Neutrophil (primary cell): ENCODE results near the gene JPH2.

Source experiments
- H3K27ac ChIP-seq: fragments of 200-600 bp; sonication (generic); 2 replicates; pipeline ENCODE4 v1.5.1; 2016; ENCODE audit warnings: mild to moderate bottlenecking, moderate library complexity
- H3K27me3 ChIP-seq: fragments of 200-600 bp; sonication (generic); 2 replicates; pipeline ENCODE4 v1.6.0; 2016; ENCODE audit warnings: mild to moderate bottlenecking
- H3K36me3 ChIP-seq: fragments of 200-600 bp; sonication (generic); 2 replicates; pipeline ENCODE4 v1.5.1; 2017
- H3K4me1 ChIP-seq, 2 experiments: fragments of 200-600 bp in 1 of 2; sonication (generic) in 1 of 2; 1 replicate in 1 of 2; 2 replicates in 1 of 2; pipeline versions ENCODE4 v1.5.1 to v1.6.1; 2013 to 2016; ENCODE audit warnings: low read depth in 1 of 2, low read length in 1 of 2, mild to moderate bottlenecking in 1 of 2, moderate library complexity in 1 of 2; ENCODE audit not compliant: control insufficient read depth in 1 of 2, insufficient read depth in 1 of 2
- H3K4me3 ChIP-seq, 2 experiments: fragments of 200-600 bp in 1 of 2; sonication (generic) in 1 of 2; 1 replicate in 1 of 2; 2 replicates in 1 of 2; pipeline ENCODE4 v1.5.1; 2013 to 2016; ENCODE audit warnings: low read depth in 1 of 2, low read length in 1 of 2, mild to moderate bottlenecking in 1 of 2, moderate library complexity in 1 of 2
- H3K9me3 ChIP-seq: fragments of 200-600 bp; sonication (generic); 2 replicates; pipeline ENCODE4 v1.5.1; 2016
- TF ChIP-seq, protein P1 (sequence below): fragments of 200-600 bp; sonication (generic); IDR thresholded peaks from 2 replicates; pipeline ENCODE4 v1.5.1; 2016; ENCODE audit warnings: antibody characterized with exemption

The JPH2 gene

DNA sequence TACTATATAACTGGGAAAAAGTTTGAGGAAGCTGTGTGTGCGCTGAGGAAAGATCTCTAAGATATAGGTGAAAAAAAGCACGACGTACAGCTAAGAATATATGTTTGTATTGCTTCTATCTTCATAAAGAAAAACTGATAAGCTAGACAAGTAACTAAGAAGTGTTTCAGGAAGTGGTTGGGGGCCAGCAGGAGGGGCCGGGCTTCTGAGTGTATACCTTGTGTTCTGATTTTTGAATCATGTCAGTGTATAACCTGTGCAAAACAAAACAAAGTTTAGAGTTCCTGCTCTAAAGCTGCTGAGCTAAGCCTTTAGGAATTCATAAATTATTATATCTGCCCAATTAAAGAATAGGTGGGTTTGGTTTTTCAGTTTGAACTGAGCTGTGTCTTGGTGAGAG, 31.5 kb upstream of the JPH2 start:
- TF ChIP-seq, protein P1, sequence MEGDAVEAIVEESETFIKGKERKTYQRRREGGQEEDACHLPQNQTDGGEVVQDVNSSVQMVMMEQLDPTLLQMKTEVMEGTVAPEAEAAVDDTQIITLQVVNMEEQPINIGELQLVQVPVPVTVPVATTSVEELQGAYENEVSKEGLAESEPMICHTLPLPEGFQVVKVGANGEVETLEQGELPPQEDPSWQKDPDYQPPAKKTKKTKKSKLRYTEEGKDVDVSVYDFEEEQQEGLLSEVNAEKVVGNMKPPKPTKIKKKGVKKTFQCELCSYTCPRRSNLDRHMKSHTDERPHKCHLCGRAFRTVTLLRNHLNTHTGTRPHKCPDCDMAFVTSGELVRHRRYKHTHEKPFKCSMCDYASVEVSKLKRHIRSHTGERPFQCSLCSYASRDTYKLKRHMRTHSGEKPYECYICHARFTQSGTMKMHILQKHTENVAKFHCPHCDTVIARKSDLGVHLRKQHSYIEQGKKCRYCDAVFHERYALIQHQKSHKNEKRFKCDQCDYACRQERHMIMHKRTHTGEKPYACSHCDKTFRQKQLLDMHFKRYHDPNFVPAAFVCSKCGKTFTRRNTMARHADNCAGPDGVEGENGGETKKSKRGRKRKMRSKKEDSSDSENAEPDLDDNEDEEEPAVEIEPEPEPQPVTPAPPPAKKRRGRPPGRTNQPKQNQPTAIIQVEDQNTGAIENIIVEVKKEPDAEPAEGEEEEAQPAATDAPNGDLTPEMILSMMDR = no peak
- H3K9me3 ChIP-seq = no peaks in the 10 kb centered on the region
- H3K27me3 ChIP-seq = peaks cover 20% of the 10 kb centered on the region
- H3K36me3 ChIP-seq = no peaks in the 10 kb centered on the region
- no peak overlapping the region for H3K4me3 ChIP-seq
- H3K4me1 ChIP-seq = peaks cover 11 to 22% of the 10 kb centered on the region in 2 experiments
- no peak overlapping the region for H3K27ac ChIP-seq

DNA sequence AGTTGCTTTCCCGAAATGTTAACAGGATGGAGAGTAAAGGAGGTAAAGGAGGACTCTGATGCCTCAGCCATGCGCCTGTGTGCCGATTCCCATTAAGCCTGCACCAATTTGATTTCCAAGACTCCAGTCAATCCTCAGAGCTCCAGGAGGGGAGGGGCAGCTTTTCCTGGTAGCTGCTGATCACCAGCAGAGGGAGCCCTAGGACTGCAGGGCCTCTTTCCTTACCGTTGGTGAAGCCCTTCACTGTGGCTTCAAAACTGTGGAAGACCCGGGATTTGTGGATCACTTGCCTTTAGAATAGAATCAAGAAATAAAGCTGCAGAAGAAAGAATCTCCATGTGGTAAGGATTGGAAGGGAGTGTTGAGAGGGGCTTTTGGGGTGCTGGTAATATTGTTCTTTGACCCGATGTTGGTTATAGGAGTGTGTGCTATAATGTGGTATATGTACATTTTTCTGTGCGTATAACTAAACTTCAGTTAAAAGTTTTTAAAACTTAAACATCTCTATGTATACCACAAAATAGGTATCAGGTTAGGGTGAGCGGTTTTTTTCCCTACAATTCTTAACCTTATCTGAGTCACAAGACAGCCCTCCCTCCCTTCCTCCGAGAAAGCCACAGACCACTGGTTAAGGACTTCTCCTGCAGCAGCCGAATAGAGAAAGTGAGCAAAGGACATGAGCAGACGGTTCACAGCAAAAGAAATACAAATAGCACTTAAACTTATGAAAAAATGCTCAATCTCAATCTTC, 30.5 kb upstream of the JPH2 start:
- TF ChIP-seq, protein P1 = peak; percentile 73
- Histone ChIP-seq H3K9me3 (no peaks in the 10 kb centered on the region), H3K36me3 (no peaks in the 10 kb centered on the region), H3K27me3 (peaks cover 20% of the 10 kb centered on the region), H3K4me3 (no peak overlapping the region), H3K4me1 (peaks cover 13 to 25% of the 10 kb centered on the region in 2 experiments), H3K27ac (no peak overlapping the region)

DNA sequence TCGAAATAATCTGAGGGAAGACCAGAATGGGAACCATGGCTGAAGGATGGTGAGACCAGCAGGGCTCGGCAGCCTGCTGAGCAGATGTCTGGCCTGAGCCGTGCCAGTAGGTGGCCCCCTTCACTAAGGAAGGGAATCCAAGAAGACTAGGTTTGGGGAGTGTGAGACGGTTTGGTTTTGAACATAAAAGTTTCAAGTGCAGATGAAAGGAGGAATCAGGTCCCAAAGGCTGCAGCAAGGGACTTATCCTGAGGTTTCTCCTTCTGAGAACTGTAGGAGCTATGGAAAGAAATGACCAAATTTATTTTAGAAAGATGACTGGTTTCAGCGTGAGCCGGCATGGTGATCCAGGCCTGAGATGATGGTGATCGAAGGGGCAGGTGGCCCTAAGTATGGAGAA, 28.1 kb upstream of the JPH2 start:
- Histone ChIP-seq H3K36me3 (no peaks in the 10 kb centered on the region), H3K27ac (peak overlapping the region; percentile 66), H3K9me3 (no peaks in the 10 kb centered on the region), H3K27me3 (peaks cover 20% of the 10 kb centered on the region), H3K4me1 (peaks cover 29 to 37% of the 10 kb centered on the region in 2 experiments), H3K4me3 (no peak overlapping the region)
- TF ChIP-seq, protein P1 = peak; percentile 55

DNA sequence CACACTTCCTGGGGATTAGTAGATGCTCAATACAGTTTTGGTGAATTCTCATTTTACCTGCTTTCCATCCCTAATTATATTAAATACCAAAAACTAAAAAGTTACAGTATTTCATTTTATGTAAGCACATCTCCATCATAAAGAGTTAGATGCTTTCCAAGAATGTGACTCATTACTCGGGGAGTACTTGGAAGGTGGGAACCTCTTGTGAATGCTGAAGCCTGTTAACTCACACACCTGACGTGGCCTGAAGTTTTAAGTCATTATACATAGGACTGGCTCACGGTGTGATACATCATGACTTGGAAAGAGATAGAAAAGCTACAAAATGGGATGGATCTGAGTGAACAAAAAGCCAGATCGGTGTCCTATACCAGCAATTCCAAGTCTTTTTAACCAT, 25.8 kb upstream of the JPH2 start:
- no peak overlapping the region for H3K27ac ChIP-seq
- no peaks in the 10 kb centered on the region for H3K9me3 ChIP-seq
- no peaks in the 10 kb centered on the region for H3K36me3 ChIP-seq
- H3K4me3 ChIP-seq = no peak overlapping the region
- TF ChIP-seq, protein P1 = no peak
- peaks cover 4% of the 10 kb centered on the region for H3K27me3 ChIP-seq
- H3K4me1 ChIP-seq = peaks cover 49 to 53% of the 10 kb centered on the region in 2 experiments

DNA sequence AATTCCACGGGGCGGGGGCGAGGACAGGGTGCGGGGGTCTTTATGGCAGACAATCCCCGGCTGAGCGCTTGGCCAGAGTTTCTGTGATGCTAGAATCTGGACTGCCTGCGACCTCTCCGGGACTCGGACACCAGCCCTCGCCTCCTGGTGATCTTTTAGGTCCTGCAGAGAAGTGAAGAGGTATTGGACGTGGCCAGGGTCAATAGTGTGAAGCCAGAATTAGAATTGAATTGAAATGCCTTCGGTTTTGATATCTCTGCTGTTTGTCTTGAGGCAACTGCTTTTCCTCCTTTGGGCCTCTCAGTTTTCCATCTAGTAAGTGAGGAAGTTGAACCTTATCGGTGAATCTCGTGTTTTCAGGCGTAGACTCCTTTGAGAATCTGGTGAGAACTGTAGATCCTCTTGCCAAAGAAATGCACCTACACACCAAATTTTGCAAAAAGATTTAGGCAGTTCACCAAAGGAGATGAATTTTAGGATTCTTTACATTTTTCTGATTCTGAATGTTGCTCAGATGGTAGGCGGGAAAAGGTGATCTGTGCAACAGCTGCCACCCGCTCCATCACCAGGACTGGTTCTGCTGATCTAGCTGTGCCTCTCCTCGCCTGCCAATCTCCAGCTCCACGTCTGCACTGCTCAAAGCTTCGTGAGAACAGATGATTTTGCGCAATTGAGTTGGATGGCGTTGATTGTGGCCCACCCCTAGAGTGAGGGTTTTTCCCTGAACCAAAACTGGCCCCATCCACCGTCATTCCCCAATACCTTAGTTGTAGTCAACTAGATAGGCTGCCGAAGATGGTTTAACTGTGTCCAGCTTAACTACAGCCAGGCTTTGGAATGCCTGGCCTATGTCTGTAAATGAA, 24.4 kb upstream of the JPH2 start:
- peaks cover 49% of the 10 kb centered on the region in 2 experiments for H3K4me1 ChIP-seq
- no peaks in the 10 kb centered on the region for H3K9me3 ChIP-seq
- peak overlapping the region; percentile 99 for H3K27ac ChIP-seq
- TF ChIP-seq, protein P1 = peak; percentile 4
- H3K36me3 ChIP-seq = peaks cover 4% of the 10 kb centered on the region
- H3K4me3 ChIP-seq = peak overlapping the region; percentile 95
- H3K27me3 ChIP-seq = no peaks in the 10 kb centered on the region
